GM21723 (cell line): Measurements from ENCODE around the gene CPT1B.
A peak's percentile ranks its signal among the peaks of the same experiment; 100 is the strongest.
"Not testable (repeated sequence)": the region's sequence is repeated elsewhere in the genome, so short reads cannot be mapped to it uniquely, and the experiment has no call there.

Source experiments
- ATAC-seq: cut with Tn5 transposase; IDR thresholded peaks from one replicate; pipeline ENCODE4 v1.9.1; 2021; ENCODE audit warnings: mild to moderate bottlenecking, moderate library complexity; ENCODE audit not compliant: unreplicated experiment

CPT1B gene

GRCh38 chr22:50547263-50547985 is 30.8 kb downstream of the CPT1B start:
- no peak for ATAC-seq

- ATAC-seq, result no peak
These were observed 31.6 kb downstream of the CPT1B start for GRCh38 chr22:50546326-50547262.

- no peak for ATAC-seq
These were observed 32.5 kb downstream of the CPT1B start, which contains the start of gene KLHDC7B for GRCh38 chr22:50545522-50546325. Gene KLHDC7B (plus strand): TSS chr22:50545899. CDS start chr22:50546244, 345 bp downstream.

GRCh38 chr22:50544746-50545253 is 33.4 kb downstream of the CPT1B start:
- no peak for ATAC-seq

- ATAC-seq, result peak; percentile 32
These were observed 34.0 kb downstream of the CPT1B start for GRCh38 chr22:50544078-50544745.

GRCh38 chr22:50542416-50542927 is 35.8 kb downstream of the CPT1B start:
- no peak for ATAC-seq

- not testable (repeated sequence) for ATAC-seq
These were observed 36.6 kb downstream of the CPT1B start for GRCh38 chr22:50541667-50542026.

GRCh38 chr22:50540381-50540780 is 37.8 kb downstream of the CPT1B start:
- ATAC-seq, result no peak

GRCh38 chr22:50537765-50538164 is 40.5 kb downstream of the CPT1B start:
- ATAC-seq, result no peak

GRCh38 chr22:50536226-50536625 is 42.0 kb downstream of the CPT1B start:
- no peak for ATAC-seq

- ATAC-seq, result no peak
These were observed 43.1 kb downstream of the CPT1B start for GRCh38 chr22:50535113-50535512.

- ATAC-seq, result not testable (repeated sequence)
These were observed 44.1 kb downstream of the CPT1B start for GRCh38 chr22:50533856-50534711.

- no peak for ATAC-seq
These were observed 45.1 kb downstream of the CPT1B start for GRCh38 chr22:50532824-50533796.

- no peak for ATAC-seq
These were observed 46.1 kb downstream of the CPT1B start for GRCh38 chr22:50531962-50532674.

- ATAC-seq, result no peak
These were observed 46.7 kb downstream of the CPT1B start for GRCh38 chr22:50531546-50531961.

GRCh38 chr22:50530877-50531545 is 47.2 kb downstream of the CPT1B start:
- peak; percentile 24 for ATAC-seq

- no peak for ATAC-seq
These were observed 47.7 kb downstream of the CPT1B start for GRCh38 chr22:50530580-50530876.
